NT2/D1 (cell line): ENCODE data around the gene STN1.

Experiments
- SUZ12 ChIP-seq: IDR thresholded peaks from 2 replicates; pipeline ENCODE4 v1.6.1; 2011; ENCODE audit not compliant: insufficient read length, insufficient read depth; ENCODE audit errors: extremely low read depth
- YY1 ChIP-seq: IDR thresholded peaks from 2 replicates; pipeline ENCODE4 v1.6.1; 2011; ENCODE audit not compliant: insufficient read length, insufficient read depth
- ZNF274 ChIP-seq: IDR thresholded peaks from 2 replicates; pipeline ENCODE4 v1.6.1; 2011; ENCODE audit warnings: mild to moderate bottlenecking, low read depth, low read length

- no peak for TF ChIP-seq ZNF274
- TF ChIP-seq YY1, result no peak
- no peak for TF ChIP-seq SUZ12
Observed at GRCh38 chr10:103894441-103894864, 23.5 kb downstream of the STN1 start.
